Endothelial cell (in vitro differentiated cells): ENCODE data around the gene KLHL9. TPM values are rescaled to one million over a fixed set of nuclear protein-coding genes. Genes with fewer than 3 reads are reported as not detected.
A peak's percentile ranks its signal among the peaks of the same experiment; 100 is the strongest.

Source experiments
- DNase-seq: peaks from one replicate; pipeline ENCODE4 v3.0.0; 2021; ENCODE audit warnings: low spot score
- H3K27ac Mint-ChIP-seq: one replicate; pipeline ENCODE4 v1.8.0; 2021; ENCODE audit warnings: mixed read lengths, inconsistent platforms; ENCODE audit not compliant: unreplicated experiment
- H3K27me3 Mint-ChIP-seq: one replicate; pipeline ENCODE4 v1.8.0; 2021; ENCODE audit warnings: mild to moderate bottlenecking, moderate library complexity, mixed read lengths, inconsistent platforms; ENCODE audit not compliant: unreplicated experiment
- H3K36me3 Mint-ChIP-seq: one replicate; pipeline ENCODE4 v1.8.0; 2021; ENCODE audit warnings: mild to moderate bottlenecking, low read depth, mixed read lengths, inconsistent platforms; ENCODE audit not compliant: unreplicated experiment
- H3K4me1 Mint-ChIP-seq: one replicate; pipeline ENCODE4 v1.8.0; 2021; ENCODE audit warnings: mild to moderate bottlenecking, mixed read lengths, inconsistent platforms; ENCODE audit not compliant: unreplicated experiment
- H3K4me3 Mint-ChIP-seq: one replicate; pipeline ENCODE4 v1.8.0; 2021; ENCODE audit warnings: mild to moderate bottlenecking, mixed read lengths, inconsistent platforms; ENCODE audit not compliant: unreplicated experiment
- H3K9me3 Mint-ChIP-seq: one replicate; pipeline ENCODE4 v1.8.0; 2021; ENCODE audit warnings: mixed read lengths, inconsistent platforms; ENCODE audit not compliant: unreplicated experiment
- total RNA-seq: library from RNA; stranded (reverse); fragmentation: NEBNext Ultra II Directional; extraction: Animal tissue kit (Norgen Biotek cat#: 25700); gene quantifications from one replicate; pipeline ENCODE4 v1.2.1, GENCODE V29; 2021; ENCODE audit not compliant: unreplicated experiment
- TF ChIP-seq, protein P1 (sequence below): fragments of 200-600 bp; sonication (generic); IDR thresholded peaks from one replicate; pipeline ENCODE4 v1.5.0; 2021; ENCODE audit warnings: antibody characterized with exemption; ENCODE audit not compliant: unreplicated experiment

Gene KLHL9
- total RNA-seq, 1 donor from 2014 or later = 39.5 TPM

DNA sequence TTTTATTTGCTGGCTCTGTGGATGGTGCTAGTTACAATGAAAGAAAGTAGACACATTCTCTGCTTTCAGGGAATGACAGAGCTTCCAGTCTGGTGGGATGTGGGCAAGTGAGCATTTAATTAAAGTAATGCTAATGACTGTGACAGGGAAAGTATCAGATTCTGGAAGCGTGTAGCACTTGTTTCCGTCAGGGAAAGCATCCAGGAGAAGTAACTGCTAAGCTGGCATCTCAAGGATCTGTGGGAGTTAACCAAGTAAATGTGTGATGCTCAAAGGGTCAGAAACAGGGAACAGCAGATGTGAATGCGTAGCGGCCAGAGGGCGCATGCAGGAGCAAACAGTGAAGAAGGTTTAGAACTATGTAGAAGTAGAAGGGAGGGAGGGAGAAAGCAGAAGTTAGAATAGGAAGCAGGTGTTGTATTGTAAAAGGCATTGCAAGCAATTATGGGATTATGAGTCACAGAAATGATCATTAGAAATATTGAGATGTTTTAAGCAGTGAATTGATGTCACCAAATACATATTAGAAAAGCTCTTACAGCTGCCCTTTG lies 12.2 kb downstream of the KLHL9 start:
- Mint-ChIP-seq H3K27me3 (no peaks in the 10 kb centered on the region), H3K27ac (no peak overlapping the region)

DNA sequence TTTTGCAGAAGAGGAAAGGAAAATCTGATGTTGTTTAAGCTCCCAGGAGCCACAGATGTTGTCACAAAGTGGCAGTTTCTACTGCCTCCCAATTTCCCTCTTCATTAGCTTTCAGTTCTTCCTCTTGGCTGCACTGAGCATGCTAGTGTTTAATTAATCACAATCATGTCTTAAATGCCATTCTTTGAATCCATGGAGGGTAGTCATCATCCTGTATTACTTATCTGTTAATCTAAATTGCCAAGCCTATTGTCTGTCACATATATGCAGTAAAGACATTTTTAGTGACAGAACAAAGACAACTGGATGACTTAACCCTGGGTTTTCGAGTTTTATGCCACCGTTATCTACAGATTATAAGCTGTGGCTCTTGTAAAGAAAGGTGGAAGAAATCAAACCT lies 14.7 kb downstream of the KLHL9 start:
- H3K9me3 Mint-ChIP-seq = no peaks in the 10 kb centered on the region
- H3K27me3 Mint-ChIP-seq = no peaks in the 10 kb centered on the region
- H3K27ac Mint-ChIP-seq = no peak overlapping the region
- no peak overlapping the region for H3K4me3 Mint-ChIP-seq
- no peak for DNase-seq
- peaks cover 8% of the 10 kb centered on the region for H3K36me3 Mint-ChIP-seq
- peaks cover 5% of the 10 kb centered on the region for H3K4me1 Mint-ChIP-seq
- TF ChIP-seq, protein P1, sequence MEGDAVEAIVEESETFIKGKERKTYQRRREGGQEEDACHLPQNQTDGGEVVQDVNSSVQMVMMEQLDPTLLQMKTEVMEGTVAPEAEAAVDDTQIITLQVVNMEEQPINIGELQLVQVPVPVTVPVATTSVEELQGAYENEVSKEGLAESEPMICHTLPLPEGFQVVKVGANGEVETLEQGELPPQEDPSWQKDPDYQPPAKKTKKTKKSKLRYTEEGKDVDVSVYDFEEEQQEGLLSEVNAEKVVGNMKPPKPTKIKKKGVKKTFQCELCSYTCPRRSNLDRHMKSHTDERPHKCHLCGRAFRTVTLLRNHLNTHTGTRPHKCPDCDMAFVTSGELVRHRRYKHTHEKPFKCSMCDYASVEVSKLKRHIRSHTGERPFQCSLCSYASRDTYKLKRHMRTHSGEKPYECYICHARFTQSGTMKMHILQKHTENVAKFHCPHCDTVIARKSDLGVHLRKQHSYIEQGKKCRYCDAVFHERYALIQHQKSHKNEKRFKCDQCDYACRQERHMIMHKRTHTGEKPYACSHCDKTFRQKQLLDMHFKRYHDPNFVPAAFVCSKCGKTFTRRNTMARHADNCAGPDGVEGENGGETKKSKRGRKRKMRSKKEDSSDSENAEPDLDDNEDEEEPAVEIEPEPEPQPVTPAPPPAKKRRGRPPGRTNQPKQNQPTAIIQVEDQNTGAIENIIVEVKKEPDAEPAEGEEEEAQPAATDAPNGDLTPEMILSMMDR = no peak

More for the DNA sequence above, 12.2 kb downstream of the KLHL9 start:
- TF ChIP-seq, protein P1 = no peak
- Mint-ChIP-seq H3K36me3 (peaks cover 8% of the 10 kb centered on the region), H3K4me1 (peaks cover 5% of the 10 kb centered on the region), H3K9me3 (no peaks in the 10 kb centered on the region), H3K4me3 (no peak overlapping the region)
- no peak for DNase-seq

DNA sequence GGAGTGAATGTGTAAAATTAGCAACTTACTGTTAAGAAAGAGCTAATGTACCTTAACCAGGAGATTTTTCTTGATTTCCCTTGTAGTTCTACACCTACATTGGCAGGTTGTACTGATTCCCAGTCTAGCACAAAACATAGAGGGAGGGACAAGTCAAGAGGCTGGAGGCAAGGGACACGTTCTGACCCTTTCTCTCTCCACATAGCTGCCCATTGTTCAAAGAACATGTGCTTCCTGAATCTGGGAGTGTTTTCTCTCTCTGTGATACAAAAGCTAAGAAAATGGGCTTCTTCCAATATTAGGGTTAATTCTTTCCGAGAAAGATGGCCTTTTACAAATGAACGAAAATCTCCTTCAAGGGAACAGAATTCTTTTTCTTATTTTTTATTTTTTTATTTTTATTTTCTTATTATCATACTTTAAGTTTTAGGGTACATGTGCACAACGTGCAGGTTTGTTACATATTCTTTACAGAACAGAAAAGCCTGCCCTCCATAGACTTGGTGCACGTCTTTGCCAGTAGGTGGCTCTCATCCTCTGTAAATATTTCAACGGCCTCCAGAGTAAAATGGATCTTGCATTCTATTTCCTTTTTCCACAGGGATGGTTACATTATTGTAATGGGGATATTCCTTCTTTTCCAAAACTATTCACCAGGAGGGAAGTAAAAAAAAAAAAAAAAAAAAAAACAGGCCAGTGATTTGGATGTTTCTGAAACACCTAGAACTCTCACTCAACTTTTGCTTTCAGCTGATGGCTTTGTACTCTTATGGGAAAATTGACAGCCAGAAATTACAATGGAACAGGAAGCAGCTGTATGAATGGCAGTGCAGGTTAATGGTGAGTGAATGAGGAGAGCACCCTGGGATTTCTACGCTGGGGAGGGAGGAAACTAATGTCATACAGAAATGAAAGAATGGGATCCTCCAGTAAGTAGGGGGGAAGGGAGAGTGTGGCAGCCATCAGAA lies 17.0 kb downstream of the KLHL9 start:
- Mint-ChIP-seq H3K4me1 (peaks cover 5% of the 10 kb centered on the region), H3K27me3 (no peaks in the 10 kb centered on the region), H3K9me3 (no peaks in the 10 kb centered on the region), H3K4me3 (no peak overlapping the region), H3K36me3 (no peaks in the 10 kb centered on the region), H3K27ac (peak overlapping the region; percentile 87)
- TF ChIP-seq, protein P1 = peak; percentile 68
- peak; percentile 38 for DNase-seq

DNA sequence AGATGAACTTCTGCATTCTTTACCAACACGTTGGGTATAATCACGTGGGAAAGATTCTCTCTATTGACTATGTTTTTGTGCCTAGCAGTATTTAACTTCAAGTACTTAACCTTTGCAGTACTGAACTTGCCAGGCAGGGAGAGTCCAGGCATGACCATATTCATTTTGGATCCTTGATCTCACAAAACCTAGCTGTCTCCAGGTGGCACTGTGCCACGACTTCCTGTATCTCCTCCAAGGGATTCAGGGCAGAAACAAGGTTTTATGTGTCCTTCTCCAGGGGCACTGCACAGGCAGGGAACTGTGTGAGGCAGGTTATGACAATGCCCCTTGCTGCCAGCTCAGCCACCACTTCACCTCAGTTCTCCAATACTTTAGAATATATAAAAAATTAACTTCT lies 18.3 kb downstream of the KLHL9 start:
- peaks cover 5% of the 10 kb centered on the region for H3K4me1 Mint-ChIP-seq
- no peak overlapping the region for H3K4me3 Mint-ChIP-seq
- no peaks in the 10 kb centered on the region for H3K36me3 Mint-ChIP-seq
- H3K27me3 Mint-ChIP-seq = peaks cover 2% of the 10 kb centered on the region
- no peak for DNase-seq
- H3K27ac Mint-ChIP-seq = no peak overlapping the region
- H3K9me3 Mint-ChIP-seq = no peaks in the 10 kb centered on the region
- TF ChIP-seq, protein P1 = no peak
